ENCODE measurements around the gene KIAA1217. TPM values are rescaled to one million over a fixed set of nuclear protein-coding genes. Genes with fewer than 3 reads are reported as not detected.

Gene KIAA1217
- total RNA-seq, 1 experiment from 2014 or later = 7.8 TPM

DNA sequence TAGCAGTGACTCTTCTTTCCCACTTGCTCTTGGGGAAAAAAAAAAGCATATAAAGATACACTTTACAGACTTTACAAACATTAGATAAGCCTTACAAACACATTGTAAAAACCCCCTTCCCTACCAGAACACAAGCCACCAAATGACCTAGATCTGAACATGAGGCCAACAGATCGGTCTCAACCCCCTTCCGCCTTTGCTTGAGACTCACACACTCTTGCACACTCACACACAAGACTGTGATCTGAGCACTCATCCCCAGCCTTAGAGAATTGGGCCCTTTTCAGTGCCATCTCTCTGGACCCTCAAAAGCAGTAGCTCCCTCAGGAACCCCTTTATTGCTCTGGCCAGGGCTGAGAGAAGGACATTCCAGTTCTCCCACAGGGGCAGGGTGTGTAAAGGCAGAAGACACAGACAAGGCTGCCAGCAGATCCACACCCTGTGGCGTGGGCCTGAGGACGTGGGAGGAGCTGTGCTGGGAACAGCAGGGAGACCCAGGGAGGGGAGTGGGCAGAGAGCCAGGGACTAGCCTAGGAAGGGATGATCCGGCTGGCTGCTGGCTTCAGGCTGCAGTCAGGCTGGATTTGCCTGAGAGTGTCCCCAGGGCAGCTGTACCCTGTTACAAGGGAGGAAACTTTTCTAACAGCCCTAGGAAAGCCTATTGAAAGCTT lies 206.7 kb downstream of the KIAA1217 start:
- DNase-seq (ENCODE audit: low read depth, low spot score) (no peak), ATAC-seq (no peak)
- Histone ChIP-seq H3K36me3 (ENCODE audit: control insufficient read depth in 1 of 2, insufficient read depth in 2 of 2, low read length in 2 of 2) (no peaks in the 10 kb centered on the region), H3K9me3 (ENCODE audit: control insufficient read depth in 1 of 2, insufficient read depth in 1 of 2, low read depth in 1 of 2, low read length in 2 of 2) (no peaks in the 10 kb centered on the region), H4K20me1 (ENCODE audit: insufficient read depth) (no peaks in the 10 kb centered on the region), H2AFZ (ENCODE audit: low read depth, low read length, poor library complexity, severe bottlenecking) (no peak overlapping the region), H3K9me2 (ENCODE audit: insufficient read depth) (no peaks in the 10 kb centered on the region), H3K4me1 (ENCODE audit: control insufficient read depth in 1 of 2, insufficient read depth in 2 of 2, low read length in 2 of 2) (no peaks in the 10 kb centered on the region), H3K79me2 (ENCODE audit: insufficient read depth, low read length) (no peaks in the 10 kb centered on the region), H3K4me3 (replicated peaks in 1 of 2; ENCODE audit: low read depth in 1 of 2, low read length in 2 of 2) (no peak overlapping the region), H3K4me2 (ENCODE audit: low read length) (no peak overlapping the region), H3K27me3 (ENCODE audit: insufficient read depth, low read length) (peaks cover 3% of the 10 kb centered on the region), H3K27ac (ENCODE audit: low read depth, low read length) (no peak overlapping the region), H3K9ac (ENCODE audit: low read length) (no peak overlapping the region)
- no peak for TF ChIP-seq YY1 (IDR thresholded peaks at IDR 0.05; ENCODE audit: extremely low read depth, insufficient replicate concordance, low read depth, low read length)
- no peak for TF ChIP-seq ZNF274 (IDR thresholded peaks at IDR 0.05; ENCODE audit: low read depth, low read length)
- TF ChIP-seq JUND (IDR thresholded peaks at IDR 0.05) = no peak
- TF ChIP-seq, protein P1, sequence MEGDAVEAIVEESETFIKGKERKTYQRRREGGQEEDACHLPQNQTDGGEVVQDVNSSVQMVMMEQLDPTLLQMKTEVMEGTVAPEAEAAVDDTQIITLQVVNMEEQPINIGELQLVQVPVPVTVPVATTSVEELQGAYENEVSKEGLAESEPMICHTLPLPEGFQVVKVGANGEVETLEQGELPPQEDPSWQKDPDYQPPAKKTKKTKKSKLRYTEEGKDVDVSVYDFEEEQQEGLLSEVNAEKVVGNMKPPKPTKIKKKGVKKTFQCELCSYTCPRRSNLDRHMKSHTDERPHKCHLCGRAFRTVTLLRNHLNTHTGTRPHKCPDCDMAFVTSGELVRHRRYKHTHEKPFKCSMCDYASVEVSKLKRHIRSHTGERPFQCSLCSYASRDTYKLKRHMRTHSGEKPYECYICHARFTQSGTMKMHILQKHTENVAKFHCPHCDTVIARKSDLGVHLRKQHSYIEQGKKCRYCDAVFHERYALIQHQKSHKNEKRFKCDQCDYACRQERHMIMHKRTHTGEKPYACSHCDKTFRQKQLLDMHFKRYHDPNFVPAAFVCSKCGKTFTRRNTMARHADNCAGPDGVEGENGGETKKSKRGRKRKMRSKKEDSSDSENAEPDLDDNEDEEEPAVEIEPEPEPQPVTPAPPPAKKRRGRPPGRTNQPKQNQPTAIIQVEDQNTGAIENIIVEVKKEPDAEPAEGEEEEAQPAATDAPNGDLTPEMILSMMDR (IDR thresholded peaks at IDR 0.05 in 2 of 3, conservative IDR thresholded peaks at IDR 0.05 in 1 of 3; ENCODE audit: borderline replicate concordance in 1 of 3, insufficient read depth in 1 of 3, low read depth in 2 of 3, low read length in 2 of 3) = no peak
- TF ChIP-seq, protein P2, sequence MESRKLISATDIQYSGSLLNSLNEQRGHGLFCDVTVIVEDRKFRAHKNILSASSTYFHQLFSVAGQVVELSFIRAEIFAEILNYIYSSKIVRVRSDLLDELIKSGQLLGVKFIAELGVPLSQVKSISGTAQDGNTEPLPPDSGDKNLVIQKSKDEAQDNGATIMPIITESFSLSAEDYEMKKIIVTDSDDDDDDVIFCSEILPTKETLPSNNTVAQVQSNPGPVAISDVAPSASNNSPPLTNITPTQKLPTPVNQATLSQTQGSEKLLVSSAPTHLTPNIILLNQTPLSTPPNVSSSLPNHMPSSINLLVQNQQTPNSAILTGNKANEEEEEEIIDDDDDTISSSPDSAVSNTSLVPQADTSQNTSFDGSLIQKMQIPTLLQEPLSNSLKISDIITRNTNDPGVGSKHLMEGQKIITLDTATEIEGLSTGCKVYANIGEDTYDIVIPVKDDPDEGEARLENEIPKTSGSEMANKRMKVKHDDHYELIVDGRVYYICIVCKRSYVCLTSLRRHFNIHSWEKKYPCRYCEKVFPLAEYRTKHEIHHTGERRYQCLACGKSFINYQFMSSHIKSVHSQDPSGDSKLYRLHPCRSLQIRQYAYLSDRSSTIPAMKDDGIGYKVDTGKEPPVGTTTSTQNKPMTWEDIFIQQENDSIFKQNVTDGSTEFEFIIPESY (IDR thresholded peaks at IDR 0.05; ENCODE audit: extremely low read depth, insufficient replicate concordance, low read length) = no peak
- TF ChIP-seq, protein P3, sequence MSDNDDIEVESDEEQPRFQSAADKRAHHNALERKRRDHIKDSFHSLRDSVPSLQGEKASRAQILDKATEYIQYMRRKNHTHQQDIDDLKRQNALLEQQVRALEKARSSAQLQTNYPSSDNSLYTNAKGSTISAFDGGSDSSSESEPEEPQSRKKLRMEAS (IDR thresholded peaks at IDR 0.05) = no peak
- ChIA-PET CTCF (no interaction called here), RAD21 (ENCODE audit: low non-redundant PET in 1 of 2, low total read pairs in 2 of 2, uncharacterized antibody in 2 of 2, unreplicated experiment in 2 of 2) (no interaction called here), POLR2A (no interaction called here)
- intact Hi-C loops (cut with micrococcal nuclease) = no loop called here
- BruUV-seq (replicated peaks) = no TSS peak
